ENCODE results near the gene DGCR8.

GRCh38 chr22:20111689-20112622 is 31.9 kb downstream of the DGCR8 start:
- TF ChIP-seq CTCF (IDR thresholded peaks at IDR 0.05) = no peak
- TF ChIP-seq POLR2AphosphoS5 (IDR thresholded peaks at IDR 0.05) = no peak
- no peak for TF ChIP-seq POLR2A (IDR thresholded peaks at IDR 0.05)
